Activated gamma-delta T cell (primary cell): Measurements from ENCODE around the gene ARSG.
"Not testable (repeated sequence)": the region's sequence is repeated elsewhere in the genome, so short reads cannot be mapped to it uniquely, and the experiment has no call there.

Source experiments
- DNase-seq: peaks from one replicate; lab custom pipeline; 2025; lab: John Stamatoyannopoulos, UW

The ARSG gene

DNA sequence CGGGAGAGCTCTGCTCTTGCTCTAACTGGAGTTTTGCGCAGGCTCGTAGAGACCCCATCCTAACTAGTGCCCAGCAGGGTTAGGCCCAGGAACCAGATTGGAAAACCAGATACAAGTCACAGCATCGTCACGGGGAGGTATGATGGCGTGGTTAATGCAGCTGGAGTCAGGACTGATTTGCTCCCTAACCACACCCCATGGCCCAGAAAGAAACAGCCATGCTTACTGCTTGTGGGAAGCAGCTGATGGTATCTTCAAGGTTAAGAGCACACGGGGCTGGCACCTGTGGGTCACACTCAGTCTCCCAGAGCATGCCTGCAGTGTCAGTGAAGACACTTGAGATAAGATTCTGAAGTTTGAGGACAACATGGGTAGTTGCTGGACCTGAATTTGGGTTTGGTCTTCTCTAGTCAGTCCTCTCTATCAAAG, 105.8 kb downstream of the ARSG start:
- DNase-seq: no peak

DNA sequence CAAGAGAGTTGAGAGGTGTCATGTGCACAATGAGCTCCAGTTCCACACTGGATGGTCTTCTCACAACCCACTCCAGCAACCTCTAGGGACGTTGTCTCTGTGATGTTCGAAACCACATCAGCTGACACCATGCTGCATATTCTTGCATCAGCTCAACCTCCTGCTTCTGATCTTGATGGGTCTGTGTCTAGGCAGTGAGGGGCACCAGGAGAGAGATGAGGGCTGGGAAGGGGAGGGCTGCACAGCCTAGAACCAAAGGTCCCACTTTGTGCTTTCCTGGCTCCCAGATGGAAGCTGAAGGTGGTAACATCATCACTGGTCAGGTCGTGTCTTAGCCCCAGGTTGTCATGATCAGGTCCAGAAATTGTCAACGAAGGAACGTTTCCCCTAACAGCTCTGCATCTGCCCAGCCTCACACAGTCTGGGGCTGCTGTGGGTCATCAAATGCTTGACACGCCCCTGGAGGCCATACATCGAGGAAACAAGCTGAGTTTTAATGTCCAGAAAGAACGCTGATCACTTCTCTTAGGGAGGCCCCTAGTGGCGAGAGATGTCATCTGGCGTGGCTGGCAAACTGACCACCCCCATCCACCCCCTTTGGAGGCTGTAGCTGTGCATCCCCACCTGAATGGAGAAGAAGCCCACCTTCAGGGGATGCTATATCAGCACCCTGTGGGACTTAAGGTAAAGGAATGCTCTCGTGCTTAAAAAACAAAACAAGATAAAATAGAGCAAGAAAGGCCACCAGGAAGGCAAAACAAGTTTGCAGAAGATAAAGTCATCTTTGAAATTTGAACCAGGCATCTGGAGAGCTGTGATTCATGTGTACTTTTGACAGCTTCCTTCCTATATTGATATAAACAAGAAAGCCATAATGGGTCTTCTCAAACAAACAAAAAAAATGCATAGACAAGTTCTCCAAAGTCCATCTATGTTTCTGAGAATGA, 107.7 kb downstream of the ARSG start:
- no peak for DNase-seq

DNA sequence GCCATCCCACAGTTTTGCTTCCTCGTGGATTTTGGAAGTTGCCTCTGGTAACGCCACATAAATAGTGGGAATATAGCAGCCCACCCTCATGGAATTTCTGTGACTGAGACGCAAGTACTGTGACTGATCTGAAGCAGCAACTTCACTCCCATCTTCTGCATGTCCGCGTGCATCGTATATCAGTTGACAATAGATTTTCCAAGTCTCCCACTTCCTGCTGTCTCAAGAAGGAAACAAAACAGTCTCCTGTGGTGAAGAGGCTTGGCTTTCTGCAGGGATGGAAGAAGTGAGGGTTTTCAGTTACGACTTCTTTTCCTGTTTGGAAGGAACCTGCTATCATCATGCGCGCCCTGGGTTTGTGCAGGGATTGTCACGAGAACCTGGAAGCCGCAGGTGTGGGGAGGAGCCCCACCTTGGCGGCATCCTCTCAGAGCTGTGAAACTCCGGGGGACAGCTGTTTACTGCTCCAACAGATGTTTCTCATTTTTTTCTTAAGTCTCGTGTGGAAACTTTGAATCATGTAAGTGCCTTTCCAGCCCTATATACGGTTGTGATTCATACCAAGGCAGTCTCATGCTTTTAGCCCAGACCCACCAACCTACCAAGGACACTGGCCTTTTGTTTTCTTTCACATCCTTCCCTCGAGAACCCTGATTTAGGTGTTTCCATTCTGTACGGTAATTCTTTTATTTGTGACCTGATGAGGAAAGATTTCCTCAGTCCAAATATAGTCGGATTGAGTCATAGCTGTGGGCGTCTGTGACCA, 108.5 kb downstream of the ARSG start:
- no peak for DNase-seq

GRCh38 chr17:68400404-68400735, 109.1 kb downstream of the ARSG start:
- no peak for DNase-seq

DNA sequence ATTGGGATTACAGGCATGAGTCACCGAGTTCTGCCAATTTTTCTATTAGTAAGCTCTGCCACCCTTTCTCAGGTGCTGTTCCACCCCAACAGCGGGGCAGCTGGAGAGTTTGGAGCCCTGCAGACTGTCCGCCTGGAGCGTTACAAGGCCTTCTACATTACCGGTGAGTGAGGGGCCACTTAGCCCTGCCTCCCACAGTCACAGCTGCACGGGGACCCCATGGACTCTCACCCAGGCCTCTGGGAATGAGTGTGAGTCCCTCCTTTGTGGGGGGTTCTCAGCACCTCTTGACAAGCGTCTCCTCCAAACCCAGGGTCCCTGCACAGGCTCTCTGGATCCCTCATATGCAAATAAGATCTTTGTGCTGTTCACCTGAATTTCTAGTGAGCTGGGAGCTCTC, 110.0 kb downstream of the ARSG start:
- no peak for DNase-seq

DNA sequence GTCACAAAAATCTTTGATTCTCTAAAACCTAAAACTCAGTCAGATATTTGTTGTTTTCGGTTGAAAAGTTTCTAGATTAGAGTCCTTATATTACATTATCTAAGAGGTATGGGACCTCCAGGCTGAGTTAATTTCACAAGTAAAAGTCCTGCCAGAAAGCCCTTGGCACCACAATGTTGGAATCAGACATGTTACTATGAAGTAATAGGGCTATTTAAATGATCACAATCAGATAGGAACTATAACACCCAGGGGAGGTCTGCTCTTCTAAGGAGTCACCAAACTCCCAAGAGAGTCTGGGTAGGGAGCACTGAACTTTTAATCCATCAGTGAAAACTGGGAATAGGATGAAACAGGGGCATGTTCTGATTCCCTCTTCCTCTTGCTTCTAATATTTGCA, 111.8 kb downstream of the ARSG start:
- DNase-seq: no peak

DNA sequence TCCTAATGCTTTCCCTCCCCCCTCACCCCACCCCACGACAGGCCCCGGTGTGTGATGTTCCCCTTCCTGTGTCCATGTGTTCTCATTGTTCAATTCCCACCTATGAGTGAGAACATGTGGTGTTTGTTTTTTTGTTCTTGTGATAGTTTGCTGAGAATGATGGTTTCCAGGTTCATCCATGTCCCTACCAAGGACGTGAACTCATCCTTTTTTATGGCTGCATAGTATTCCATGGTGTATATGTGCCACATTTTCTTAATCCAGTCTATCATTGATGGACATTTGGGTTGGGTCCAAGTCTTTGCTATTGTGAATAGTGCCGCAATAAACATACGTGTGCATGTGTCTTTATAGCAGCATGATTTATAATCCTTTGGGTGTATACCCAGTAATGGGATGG, 112.5 kb downstream of the ARSG start:
- not testable (repeated sequence) for DNase-seq

GRCh38 chr17:68407656-68408055, 116.4 kb downstream of the ARSG start:
- not testable (repeated sequence) for DNase-seq

- DNase-seq: not testable (repeated sequence)
These were observed 122.6 kb downstream of the ARSG start for GRCh38 chr17:68413597-68414560.

DNA sequence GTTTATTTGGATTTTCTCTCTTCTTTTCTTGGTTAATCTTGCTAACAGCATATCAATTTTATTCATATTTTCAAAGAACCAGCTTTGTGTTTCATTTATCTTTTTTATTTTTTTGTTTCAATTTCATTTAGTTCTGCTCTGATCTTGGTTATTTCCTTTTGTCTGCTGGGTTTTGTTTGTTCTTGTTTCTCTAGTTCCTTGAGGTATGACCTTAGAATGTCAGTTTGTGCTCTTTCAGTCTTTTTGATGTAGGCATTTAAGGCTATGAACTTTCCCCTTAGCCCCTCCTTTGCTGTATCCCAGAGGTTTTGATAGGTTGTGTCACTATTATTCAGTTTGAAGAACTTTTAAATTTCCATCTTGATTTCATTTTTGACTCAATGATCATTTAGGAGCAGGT, 123.6 kb downstream of the ARSG start:
- DNase-seq: not testable (repeated sequence)

- no peak for DNase-seq
These were observed 126.0 kb downstream of the ARSG start for GRCh38 chr17:68417317-68417716.

DNA sequence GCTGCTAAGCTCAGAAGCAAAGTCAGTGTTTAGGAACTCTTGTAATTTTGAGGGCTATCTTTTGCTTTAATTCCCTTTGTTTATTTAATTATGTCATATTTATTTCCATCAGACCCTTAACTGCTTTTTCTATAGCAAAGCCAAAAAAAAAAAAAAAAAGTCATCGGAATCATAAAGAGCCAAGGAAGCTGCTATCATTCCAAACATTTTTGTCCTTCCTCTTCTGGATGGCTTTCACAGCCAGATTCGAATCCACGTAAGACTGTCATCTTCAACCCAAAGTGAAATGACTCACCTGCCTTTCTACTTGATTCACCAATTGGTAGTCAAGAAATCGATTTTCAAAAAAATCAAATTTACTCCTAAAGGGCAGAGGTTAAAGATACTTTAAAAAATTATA, 127.6 kb downstream of the ARSG start:
- DNase-seq: no peak

DNA sequence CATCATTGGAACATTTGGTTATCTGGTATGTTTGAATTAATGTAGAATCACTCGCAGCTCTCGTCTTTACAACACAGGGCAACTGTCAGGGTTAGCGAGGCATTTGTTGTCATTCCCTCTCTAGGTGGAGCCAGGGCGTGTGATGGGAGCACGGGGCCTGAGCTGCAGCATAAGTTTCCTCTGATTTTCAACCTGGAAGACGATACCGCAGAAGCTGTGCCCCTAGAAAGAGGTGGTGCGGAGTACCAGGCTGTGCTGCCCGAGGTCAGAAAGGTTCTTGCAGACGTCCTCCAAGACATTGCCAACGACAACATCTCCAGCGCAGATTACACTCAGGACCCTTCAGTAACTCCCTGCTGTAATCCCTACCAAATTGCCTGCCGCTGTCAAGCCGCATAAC, 128.8 kb downstream of the ARSG start:
- DNase-seq: no peak

DNA sequence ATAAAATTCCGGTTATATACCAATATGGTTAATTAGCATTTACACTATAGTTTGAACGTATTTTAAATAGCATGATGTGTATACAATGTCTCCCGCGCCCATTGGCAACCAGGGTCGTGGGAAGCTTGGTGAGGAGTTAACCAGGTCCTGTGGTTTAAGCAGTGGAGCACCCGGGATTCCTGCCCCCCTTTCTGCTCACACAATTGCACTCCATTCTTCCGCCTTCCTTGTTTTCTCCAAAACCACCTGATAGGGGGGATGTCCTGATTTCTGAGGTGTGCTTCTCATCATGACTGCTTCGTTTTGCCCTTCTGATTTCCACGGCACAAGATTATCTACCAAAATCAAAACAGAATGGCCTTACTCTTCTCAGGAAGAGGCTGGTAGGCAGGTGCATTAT, 130.2 kb downstream of the ARSG start:
- no peak for DNase-seq

DNA sequence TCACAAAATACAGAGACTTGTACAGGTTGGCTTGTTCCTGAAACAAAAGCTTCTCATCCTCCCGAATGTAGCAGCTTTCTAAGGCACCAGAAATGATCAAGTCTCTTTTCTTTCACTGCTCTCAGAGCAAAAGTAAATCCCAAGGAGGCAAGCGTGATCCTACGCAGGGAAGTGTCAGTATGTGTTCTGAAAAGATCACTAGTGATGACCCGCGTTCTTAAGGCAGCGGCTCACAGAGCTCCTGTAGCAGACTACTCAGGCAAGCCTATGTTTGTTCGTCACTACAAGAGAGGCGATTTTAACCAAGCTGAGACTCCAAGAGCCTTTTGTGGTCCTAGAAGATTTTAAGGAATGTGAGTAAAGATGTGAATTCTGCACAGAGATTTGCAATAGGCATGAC, 131.5 kb downstream of the ARSG start:
- DNase-seq: no peak

- no peak for DNase-seq
These were observed 132.0 kb downstream of the ARSG start for GRCh38 chr17:68423251-68423650.

GRCh38 chr17:68424203-68424602, 132.9 kb downstream of the ARSG start:
- no peak for DNase-seq

- no peak for DNase-seq
These were observed 133.6 kb downstream of the ARSG start for GRCh38 chr17:68424861-68425260.

DNA sequence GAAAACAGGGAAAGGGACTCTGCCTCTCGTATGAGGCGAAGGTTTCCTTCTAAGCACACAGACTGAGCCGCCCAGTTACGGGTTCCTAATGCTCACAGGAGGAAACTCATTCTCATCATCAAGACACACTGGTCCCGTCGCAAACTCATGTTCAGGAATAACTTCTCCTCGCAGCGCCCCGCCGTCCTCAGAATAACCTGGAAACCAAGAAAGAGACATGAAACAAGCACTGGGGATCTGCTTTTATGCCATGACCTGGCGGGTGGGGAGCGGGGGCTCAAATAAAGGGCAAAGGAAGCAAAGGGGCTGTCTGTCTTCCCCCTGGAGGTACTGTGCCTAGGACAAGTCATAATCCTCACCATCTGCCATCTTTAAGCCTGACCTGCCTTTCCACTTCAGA, 134.7 kb downstream of the ARSG start:
- DNase-seq: no peak

GRCh38 chr17:68427575-68427974, 136.3 kb downstream of the ARSG start:
- DNase-seq: no peak

GRCh38 chr17:68428498-68429172, 137.3 kb downstream of the ARSG start:
- no peak for DNase-seq
